Lower leg skin (tissue), 3 donors: ENCODE results near the gene ADAMTS8.

Experiments
- CTCF ChIP-seq, 3 donors: fragments of 450-650 bp; IDR thresholded peaks; one replicate each; pipeline ENCODE4 v1.5.1; 2016; ENCODE audit warnings: antibody characterized with exemption in 3 of 3, mild to moderate bottlenecking in 3 of 3, moderate library complexity in 2 of 3
- POLR2A ChIP-seq, 2 donors: fragments of 450-650 bp; IDR thresholded peaks; one replicate each; pipeline ENCODE4 v1.6.1; 2016 to 2017; ENCODE audit warnings: antibody characterized with exemption in 2 of 2, mild to moderate bottlenecking in 1 of 2, moderate library complexity in 1 of 2

GRCh38 chr11:130381317-130381716, 47.1 kb downstream of the ADAMTS8 start:
- TF ChIP-seq CTCF (IDR thresholded peaks at IDR 0.05) (no peak), POLR2A (IDR thresholded peaks at IDR 0.05) (no peak)
